AG04449 (cell line): ENCODE measurements around the gene CACNB1.

Source experiments
- CTCF ChIA-PET: fragments of 350-600 bp; formaldehyde crosslinking; extraction: SDS; loops from one replicate; lab custom pipeline; 2021; ENCODE audit warnings: antibody characterized with exemption; lab: Yijun Ruan, JAX
- POLR2A ChIA-PET: fragments of 400-600, 350-600 bp; formaldehyde crosslinking; extraction: SDS; loops from one replicate; lab custom pipeline; 2020; ENCODE audit warnings: antibody characterized with exemption, inconsistent platforms; lab: Yijun Ruan, JAX
- DNase-seq: peaks from one replicate; pipeline ENCODE4 v3.0.0-alpha.2; 2010; ENCODE audit warnings: low read depth, low spot score
- H3K4me3 ChIP-seq: 2 replicates; pipeline ENCODE4 v1.5.1; 2011; ENCODE audit warnings: low read depth, mild to moderate bottlenecking, control low read depth, low read length
- CTCF ChIP-seq: IDR thresholded peaks from one replicate; pipeline ENCODE4 v1.5.1; 2011; ENCODE audit warnings: mild to moderate bottlenecking, moderate library complexity, low read length, control low read depth, inconsistent platforms; ENCODE audit not compliant: insufficient read depth; ENCODE audit errors: missing control alignments

Gene CACNB1

DNA sequence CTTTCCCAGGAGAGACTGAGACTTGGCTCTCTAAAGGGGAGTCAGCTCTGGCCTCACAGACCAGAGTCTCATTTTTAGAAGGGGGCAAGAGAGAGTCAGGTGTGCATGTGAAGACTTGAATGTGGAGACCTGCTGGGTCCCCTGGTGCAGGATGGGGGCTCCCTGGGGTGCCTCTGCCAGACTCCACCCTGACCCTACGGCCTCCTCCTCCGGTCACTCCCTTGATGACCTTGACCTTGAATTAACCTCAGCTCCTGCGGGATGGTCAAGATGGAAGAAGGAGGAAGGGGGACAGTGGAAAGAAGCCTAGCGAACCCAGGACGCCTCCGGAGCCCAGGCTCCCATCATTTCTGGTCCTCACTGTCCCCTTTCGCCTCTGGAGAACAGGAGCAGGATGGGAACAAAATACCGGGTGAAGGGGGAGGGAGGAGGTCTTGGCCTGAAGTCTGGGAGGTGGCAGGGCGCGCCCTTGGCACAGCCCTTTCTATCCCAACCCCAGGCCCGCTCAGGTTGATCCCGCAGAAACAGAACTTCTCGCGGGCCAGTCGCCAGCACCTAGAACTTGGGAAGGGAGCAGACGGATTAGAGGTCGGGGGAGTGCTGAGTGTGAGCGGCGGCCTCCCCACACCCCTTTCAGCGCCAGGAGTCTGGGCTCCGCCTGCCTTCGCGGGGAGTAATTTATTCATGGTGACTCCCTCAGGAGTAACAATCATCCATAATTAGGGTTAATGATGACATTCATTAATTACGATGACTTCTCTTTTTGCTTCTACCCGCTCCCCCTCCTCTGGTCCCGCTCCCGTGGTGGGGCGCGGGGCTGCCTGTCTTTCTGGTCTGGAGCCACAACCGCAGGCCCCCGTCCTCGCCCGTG is 26.7 kb upstream of the CACNB1 start:
- DNase-seq = no peak
- no peak for TF ChIP-seq CTCF
- H3K4me3 ChIP-seq = no peak overlapping the region
- POLR2A ChIA-PET = no interaction called here
- CTCF ChIA-PET = interaction anchor here (1.1 to 2.9 kb wide), 4 partner anchors 7 to 20 kb away, joined by 3 to 29 read pairs (median 6); no protein-coding TSS in a partner anchor

GRCh38 chr17:39222866-39223834 is 25.7 kb upstream of the CACNB1 start:
- no peak for TF ChIP-seq CTCF
- DNase-seq = no peak
- ChIA-PET CTCF (interaction anchor here (0.9 to 2.9 kb wide), 6 partner anchors 8 to 21 kb away, joined by 3 to 29 read pairs (median 3); no protein-coding TSS in a partner anchor), POLR2A (no interaction called here)
- no peak overlapping the region for H3K4me3 ChIP-seq

- no peak overlapping the region for H3K4me3 ChIP-seq
- no peak for TF ChIP-seq CTCF
- DNase-seq = no peak
- CTCF ChIA-PET = interaction anchor here (2.0 to 2.9 kb wide), 2 partner anchors 9 to 22 kb away, joined by 10 to 29 read pairs; no protein-coding TSS in a partner anchor
- POLR2A ChIA-PET = no interaction called here
Measured at GRCh38 chr17:39222151-39222550, 24.7 kb upstream of the CACNB1 start.

DNA sequence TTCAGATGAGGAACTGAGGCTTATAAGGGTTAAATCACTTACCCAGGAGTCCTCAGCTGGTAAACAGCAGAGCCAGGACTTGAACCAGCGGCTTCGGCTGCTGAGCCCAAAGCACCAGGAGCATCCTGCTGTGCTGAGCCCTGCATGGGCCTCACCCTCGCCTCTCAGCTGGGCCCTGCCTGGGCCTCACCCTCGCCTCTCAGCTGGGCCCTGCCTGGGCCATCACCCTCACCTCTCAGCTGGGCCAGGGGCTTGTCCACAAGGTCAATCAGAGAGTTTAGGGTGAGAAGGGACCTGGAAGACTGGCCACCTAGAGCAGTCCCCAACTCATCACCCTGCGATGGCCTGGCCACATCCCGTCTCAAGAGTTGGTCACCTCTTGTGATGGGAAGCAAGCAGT is 24.1 kb upstream of the CACNB1 start:
- H3K4me3 ChIP-seq = no peak overlapping the region
- POLR2A ChIA-PET = interaction anchor here (1.0 kb wide), 1 partner anchor 22 kb away, joined by 6 read pairs; the partner anchor contains the start of gene RPL19
- CTCF ChIA-PET = interaction anchor here (0.6 to 2.9 kb wide), 3 partner anchors 10 to 23 kb away, joined by 3 to 29 read pairs (median 3); no protein-coding TSS in a partner anchor
- no peak for TF ChIP-seq CTCF
- no peak for DNase-seq

DNA sequence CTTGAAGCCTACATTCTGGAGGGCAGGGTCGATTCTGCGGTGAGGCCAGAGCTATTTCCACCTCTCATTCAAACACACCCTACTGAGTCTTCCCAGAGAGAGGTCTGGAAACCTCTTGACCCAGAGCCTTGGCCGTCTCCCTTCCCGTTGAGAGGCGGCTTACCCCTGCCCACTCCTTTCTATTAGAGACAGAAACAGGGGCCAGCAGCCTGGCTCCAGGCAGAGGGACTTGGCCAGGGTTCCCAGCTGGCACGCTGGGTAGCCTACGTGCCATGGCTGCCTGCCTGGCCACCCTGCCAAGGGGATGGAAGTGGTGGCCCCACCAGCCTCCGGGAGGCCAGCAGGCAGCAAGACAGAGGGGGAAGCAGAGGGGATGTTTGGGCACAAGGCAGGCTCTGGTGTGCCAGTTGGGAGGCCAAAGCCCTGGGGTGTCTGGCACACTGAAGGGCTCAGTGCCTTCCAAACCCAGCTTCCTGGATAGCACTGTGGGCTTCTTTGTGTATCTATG is 22.2 kb upstream of the CACNB1 start:
- DNase-seq = no peak
- ChIA-PET POLR2A (interaction anchor here (0.5 kb wide), 1 partner anchor 103 kb away, joined by 3 read pairs; no protein-coding TSS in a partner anchor), CTCF (interaction anchor here (0.6 to 4.1 kb wide), 5 partner anchors 12 to 45 kb away, joined by 3 to 23 read pairs (median 7); no protein-coding TSS in a partner anchor)
- no peak for TF ChIP-seq CTCF
- H3K4me3 ChIP-seq = no peak overlapping the region
